ENCODE measurements around the gene GLA. TPM values are rescaled to one million over a fixed set of nuclear protein-coding genes. Genes with fewer than 3 reads are reported as not detected.

GLA gene
- total and polyA plus RNA-seq, 2 of the 8 experiments (the other 6 are each of a cell fraction or from before 2014, with no cell fraction given), result 33.6 to 47.3 TPM

DNA sequence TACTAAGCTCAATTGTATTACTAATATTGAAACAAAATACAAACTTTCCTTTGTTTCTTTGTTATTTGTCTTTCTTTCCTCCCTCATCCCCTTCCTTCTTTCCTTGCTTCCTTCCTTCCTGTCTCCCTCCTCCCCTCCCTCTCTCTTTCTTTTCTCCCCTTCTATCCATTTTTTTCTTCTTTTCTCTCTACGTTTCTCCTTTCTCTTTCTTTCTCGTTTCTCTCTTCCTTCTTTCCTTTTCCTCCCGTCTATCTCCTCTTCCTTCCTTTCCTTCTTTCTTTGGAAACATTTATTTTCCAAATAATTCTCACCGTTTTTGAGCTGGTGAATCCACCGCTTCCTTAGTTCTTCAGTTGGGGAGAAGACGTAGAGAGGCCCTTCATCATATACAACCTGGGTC lies 38.0 kb downstream of the GLA start (continued):
- TF ChIP-seq SAP30 (IDR thresholded peaks at IDR 0.05; ENCODE audit: insufficient read depth, insufficient replicate concordance, low read length), result no peak
- no peak for TF ChIP-seq EP300 (IDR thresholded peaks at IDR 0.05; ENCODE audit: borderline replicate concordance in 1 of 2, low read depth in 2 of 2, low read length in 2 of 2)
- TF ChIP-seq ZNF274 (IDR thresholded peaks at IDR 0.05; ENCODE audit: borderline replicate concordance, extremely low read depth, low read length), result no peak
- TF ChIP-seq EZH2 (IDR thresholded peaks at IDR 0.05; ENCODE audit: low read depth, low read length, severe bottlenecking), result no peak
- TF ChIP-seq EGR1 (IDR thresholded peaks at IDR 0.05; ENCODE audit: borderline replicate concordance, low read depth, low read length), result no peak
- TF ChIP-seq SIN3A (conservative IDR thresholded peaks at IDR 0.05 in 1 of 2, IDR thresholded peaks at IDR 0.05 in 1 of 2; ENCODE audit: low read depth in 1 of 2, low read length in 2 of 2), result no peak
